Activated CD8-positive, alpha-beta memory T cell treated with anti-CD3 and anti-CD28 coated beads for 4 hours (primary cell): Measurements from ENCODE around the gene DAND5.
A peak's percentile ranks its signal among the peaks of the same experiment; 100 is the strongest.

Source experiments
- DNase-seq, 2 donors: peaks; one replicate each; pipeline ENCODE4 v3.0.0-alpha.2; 2020; ENCODE audit warnings: low read depth in 2 of 2

Gene DAND5

GRCh38 chr19:12994701-12995595 lies 25.6 kb downstream of the DAND5 start, which contains the start of gene NFIX:
Gene NFIX, plus strand, starts transcription at chr19:12995475. Its CDS starts 363 bp downstream, at chr19:12995838.
- peak; percentile 39 to 50 for DNase-seq

GRCh38 chr19:12995596-12996405 lies 26.4 kb downstream of the DAND5 start:
- DNase-seq = no peak

- no peak for DNase-seq
These were observed 27.2 kb downstream of the DAND5 start for GRCh38 chr19:12996406-12997094.

- DNase-seq = no peak
These were observed 28.0 kb downstream of the DAND5 start for GRCh38 chr19:12997179-12997966.

- no peak for DNase-seq
These were observed 28.9 kb downstream of the DAND5 start for GRCh38 chr19:12997967-12998940.

- no peak for DNase-seq
These were observed 31.8 kb downstream of the DAND5 start for GRCh38 chr19:13001166-13001501.

GRCh38 chr19:13001502-13002165 lies 32.3 kb downstream of the DAND5 start:
- no peak for DNase-seq

- DNase-seq = no peak
These were observed 33.0 kb downstream of the DAND5 start for GRCh38 chr19:13002166-13002898.

- DNase-seq = no peak
These were observed 33.7 kb downstream of the DAND5 start for GRCh38 chr19:13003081-13003480.

GRCh38 chr19:13004273-13004672 lies 34.9 kb downstream of the DAND5 start:
- DNase-seq = no peak

- no peak for DNase-seq
These were observed 35.9 kb downstream of the DAND5 start for GRCh38 chr19:13005253-13005652.

GRCh38 chr19:13005861-13006370 lies 36.5 kb downstream of the DAND5 start:
- DNase-seq = no peak

- no peak for DNase-seq
These were observed 37.3 kb downstream of the DAND5 start for GRCh38 chr19:13006431-13007281.

GRCh38 chr19:13007292-13008045 lies 38.1 kb downstream of the DAND5 start:
- DNase-seq = no peak

- DNase-seq = no peak
These were observed 39.8 kb downstream of the DAND5 start for GRCh38 chr19:13008926-13009787.
